NB4 (cell line): ENCODE results near the gene SEMA3A.
A peak's percentile ranks its signal among the peaks of the same experiment; 100 is the strongest.
"Not testable (repeated sequence)": the region's sequence is repeated elsewhere in the genome, so short reads cannot be mapped to it uniquely, and the experiment has no call there.

Experiments
- DNase-seq: peaks from one replicate; pipeline ENCODE4 v3.0.0; 2010; ENCODE audit warnings: low read depth
- H3K4me3 ChIP-seq: one replicate; pipeline ENCODE4 v1.5.1; 2011; ENCODE audit warnings: mild to moderate bottlenecking, low read depth, low read length, moderate library complexity
- MYC ChIP-seq: IDR thresholded peaks from 2 replicates; pipeline ENCODE4 v1.6.1; 2011; ENCODE audit warnings: low read depth, low read length
- POLR2A ChIP-seq: IDR thresholded peaks from 2 replicates; pipeline ENCODE4 v1.6.1; 2011; ENCODE audit warnings: mild to moderate bottlenecking; ENCODE audit not compliant: insufficient read length; ENCODE audit errors: extremely low read depth
- TF ChIP-seq, protein P1 (sequence below): IDR thresholded peaks from one replicate; pipeline ENCODE4 v1.5.1; 2012; ENCODE audit warnings: low read depth, low read length
- TF ChIP-seq, protein P2 (sequence below): IDR thresholded peaks from 2 replicates; pipeline ENCODE4 v1.6.1; 2011; ENCODE audit warnings: low read depth, low read length

The SEMA3A gene

DNA sequence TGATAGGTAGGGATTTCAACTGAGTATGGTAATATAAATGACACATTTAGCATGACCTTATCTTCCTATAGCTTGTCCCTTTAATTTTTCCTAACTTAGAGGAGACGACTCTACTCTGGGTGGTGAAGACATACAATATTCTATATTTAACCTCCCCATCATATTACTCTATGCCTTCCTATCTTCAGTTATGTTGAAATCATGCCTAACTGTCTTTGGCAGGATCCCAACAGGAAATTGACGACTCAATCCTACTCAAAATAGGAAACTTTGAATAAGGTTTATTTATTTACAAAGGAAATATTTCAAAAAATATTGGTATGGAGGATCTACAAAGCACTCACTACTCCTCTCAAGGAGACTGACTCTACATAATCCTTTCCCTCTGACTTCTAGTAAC is 24.1 kb upstream of the SEMA3A start:
- no peak for TF ChIP-seq MYC
- peak; percentile 9 for DNase-seq
- no peak overlapping the region for H3K4me3 ChIP-seq

DNA sequence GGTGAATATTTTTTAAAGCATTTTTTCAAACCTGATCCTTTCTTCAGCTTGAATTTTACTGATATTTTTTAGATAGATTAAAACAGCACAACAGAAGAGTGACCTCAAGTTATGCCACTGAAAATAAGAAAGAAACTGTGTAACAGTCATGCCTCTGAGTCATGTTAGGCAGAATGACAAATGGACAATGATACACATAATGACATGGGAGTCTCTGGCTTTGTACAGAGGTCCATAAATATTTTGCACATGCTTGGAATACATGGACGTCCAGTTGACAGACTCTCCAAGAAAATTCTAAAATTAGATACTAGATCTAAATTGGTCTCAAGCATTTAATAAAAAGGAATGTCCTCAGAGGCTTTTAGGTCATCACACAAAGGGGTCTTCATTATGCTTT is 21.9 kb upstream of the SEMA3A start:
- TF ChIP-seq MYC (no peak), POLR2A (no peak)
- TF ChIP-seq, protein P1, sequence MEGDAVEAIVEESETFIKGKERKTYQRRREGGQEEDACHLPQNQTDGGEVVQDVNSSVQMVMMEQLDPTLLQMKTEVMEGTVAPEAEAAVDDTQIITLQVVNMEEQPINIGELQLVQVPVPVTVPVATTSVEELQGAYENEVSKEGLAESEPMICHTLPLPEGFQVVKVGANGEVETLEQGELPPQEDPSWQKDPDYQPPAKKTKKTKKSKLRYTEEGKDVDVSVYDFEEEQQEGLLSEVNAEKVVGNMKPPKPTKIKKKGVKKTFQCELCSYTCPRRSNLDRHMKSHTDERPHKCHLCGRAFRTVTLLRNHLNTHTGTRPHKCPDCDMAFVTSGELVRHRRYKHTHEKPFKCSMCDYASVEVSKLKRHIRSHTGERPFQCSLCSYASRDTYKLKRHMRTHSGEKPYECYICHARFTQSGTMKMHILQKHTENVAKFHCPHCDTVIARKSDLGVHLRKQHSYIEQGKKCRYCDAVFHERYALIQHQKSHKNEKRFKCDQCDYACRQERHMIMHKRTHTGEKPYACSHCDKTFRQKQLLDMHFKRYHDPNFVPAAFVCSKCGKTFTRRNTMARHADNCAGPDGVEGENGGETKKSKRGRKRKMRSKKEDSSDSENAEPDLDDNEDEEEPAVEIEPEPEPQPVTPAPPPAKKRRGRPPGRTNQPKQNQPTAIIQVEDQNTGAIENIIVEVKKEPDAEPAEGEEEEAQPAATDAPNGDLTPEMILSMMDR: no peak
- TF ChIP-seq, protein P2, sequence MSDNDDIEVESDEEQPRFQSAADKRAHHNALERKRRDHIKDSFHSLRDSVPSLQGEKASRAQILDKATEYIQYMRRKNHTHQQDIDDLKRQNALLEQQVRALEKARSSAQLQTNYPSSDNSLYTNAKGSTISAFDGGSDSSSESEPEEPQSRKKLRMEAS: no peak
- DNase-seq: no peak
- H3K4me3 ChIP-seq: no peak overlapping the region

DNA sequence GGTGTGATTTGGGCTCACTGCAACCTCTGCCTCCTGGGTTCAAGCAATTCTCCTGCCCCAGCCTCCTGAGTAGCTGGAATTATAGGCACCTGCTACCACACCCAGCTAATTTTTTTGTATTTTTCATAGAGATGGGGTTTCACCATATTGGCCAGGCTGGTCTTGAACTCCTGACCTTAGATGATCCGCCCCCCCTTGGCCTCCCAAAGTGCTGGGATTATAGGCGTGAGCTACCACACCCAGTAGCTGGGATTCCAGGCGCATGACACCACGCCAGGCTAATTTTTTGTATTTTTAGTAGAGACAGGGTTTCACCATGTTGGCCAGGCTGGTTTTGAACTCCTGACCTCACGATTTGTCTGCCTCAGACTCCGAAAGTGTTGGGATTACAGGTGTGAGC is 20.2 kb upstream of the SEMA3A start:
- not testable (repeated sequence) for DNase-seq, H3K4me3 ChIP-seq

DNA sequence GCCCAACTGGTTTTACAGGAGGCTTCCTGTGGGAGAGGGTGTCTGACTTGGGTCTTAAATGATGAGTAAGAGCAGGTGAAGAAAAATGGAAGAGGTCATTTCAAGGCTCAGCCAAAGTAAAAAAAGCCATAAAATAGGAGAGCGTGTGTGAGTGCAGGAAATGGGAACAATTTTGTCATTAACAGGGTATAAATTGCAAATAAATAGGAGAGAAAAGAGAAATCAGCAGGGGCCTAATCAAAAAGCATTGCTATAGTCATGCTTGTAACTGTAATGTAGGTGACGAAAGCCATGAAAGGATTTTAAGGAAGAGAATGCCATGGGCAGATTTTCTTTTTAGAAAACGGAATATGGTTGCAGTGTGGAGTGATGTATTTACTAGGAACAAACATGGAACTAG is 15.7 kb upstream of the SEMA3A start:
- no peak for DNase-seq
- no peak overlapping the region for H3K4me3 ChIP-seq
- TF ChIP-seq, protein P1: no peak
- TF ChIP-seq MYC: no peak
- TF ChIP-seq, protein P2: no peak
- no peak for TF ChIP-seq POLR2A

DNA sequence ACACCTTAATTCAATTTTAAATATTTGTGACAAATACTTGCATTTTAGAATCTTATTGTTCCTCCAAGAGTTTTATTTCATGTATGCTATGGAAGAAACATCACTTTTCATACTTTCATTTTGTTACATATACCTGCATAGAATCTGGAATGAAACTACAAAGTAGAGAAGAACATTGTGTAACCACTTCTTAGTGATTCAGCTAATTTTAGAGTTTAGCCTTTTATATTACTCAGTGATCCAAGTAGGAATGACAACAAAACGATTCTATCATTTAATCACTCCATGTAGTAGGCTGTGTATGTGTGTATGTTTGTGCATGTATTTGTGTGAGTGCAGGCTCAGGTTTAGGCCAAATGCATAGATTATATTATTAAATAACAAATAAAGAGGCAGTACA is 14.4 kb upstream of the SEMA3A start:
- no peak for DNase-seq
- TF ChIP-seq POLR2A: no peak
- no peak for TF ChIP-seq MYC
- TF ChIP-seq, protein P1: no peak
- TF ChIP-seq, protein P2: no peak
- no peak overlapping the region for H3K4me3 ChIP-seq

DNA sequence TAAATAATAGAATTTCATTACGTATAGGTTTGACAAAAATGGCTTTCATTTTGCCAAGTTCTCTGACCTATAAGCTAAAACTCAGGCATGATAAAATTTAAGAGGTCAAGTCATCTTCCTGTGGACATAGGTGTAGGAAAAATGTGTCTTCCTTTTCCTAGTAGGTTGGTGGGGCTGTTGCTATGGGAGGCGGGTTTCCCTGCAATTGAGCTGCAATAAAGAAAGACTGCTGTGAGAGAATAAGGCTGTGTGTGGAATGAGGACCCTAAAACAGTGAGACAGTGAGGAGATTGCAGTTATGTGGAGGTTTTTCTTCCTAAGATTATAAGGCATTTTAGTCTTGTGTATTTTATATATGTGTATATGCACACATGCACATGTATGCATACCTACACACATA is 13.0 kb upstream of the SEMA3A start:
- no peak overlapping the region for H3K4me3 ChIP-seq
- TF ChIP-seq POLR2A (no peak), MYC (no peak)
- TF ChIP-seq, protein P2: no peak
- TF ChIP-seq, protein P1: no peak
- no peak for DNase-seq

DNA sequence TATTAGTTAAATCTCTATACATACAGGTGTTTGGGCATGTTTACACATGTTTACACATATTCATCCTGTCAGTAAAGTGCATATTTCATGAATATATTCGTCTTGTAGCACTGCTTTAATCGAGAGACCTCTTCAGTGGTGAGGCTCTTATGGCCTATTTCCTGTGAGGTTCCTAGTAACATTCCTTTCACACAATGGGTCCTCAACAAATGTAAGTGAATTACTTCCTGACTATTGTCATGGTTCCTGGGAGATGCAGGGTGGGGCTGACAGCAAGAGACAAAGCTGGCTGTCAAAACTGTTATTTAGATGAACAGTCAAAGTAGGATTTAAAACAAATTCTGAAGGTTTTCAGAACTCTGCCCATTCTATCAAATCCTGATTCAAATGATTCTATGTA is 12.4 kb upstream of the SEMA3A start:
- TF ChIP-seq, protein P2: no peak
- TF ChIP-seq MYC (no peak), POLR2A (no peak)
- TF ChIP-seq, protein P1: no peak
- no peak for DNase-seq
- H3K4me3 ChIP-seq: no peak overlapping the region
